ENCODE results near the gene SMAGP.

DNA sequence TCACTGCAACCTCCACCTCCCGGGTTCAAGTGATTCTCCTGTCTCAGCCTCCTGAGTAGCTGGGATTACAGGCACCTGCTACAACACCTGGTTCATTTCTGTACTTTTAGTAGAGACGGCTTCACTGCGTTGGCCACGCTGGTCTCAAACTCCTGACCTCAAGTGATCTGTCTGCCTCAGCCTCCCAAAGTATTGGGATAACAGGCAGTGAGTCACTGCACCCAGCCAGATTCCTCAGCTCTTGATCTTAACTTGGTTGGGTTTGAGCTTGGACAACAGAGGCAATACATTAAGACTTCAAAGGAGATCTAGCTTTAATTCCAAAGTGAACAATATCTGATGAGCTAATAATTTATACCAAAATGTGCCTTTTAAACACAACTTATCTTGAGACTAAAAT is 25.9 kb downstream of the SMAGP start:
- TF ChIP-seq, protein P1, sequence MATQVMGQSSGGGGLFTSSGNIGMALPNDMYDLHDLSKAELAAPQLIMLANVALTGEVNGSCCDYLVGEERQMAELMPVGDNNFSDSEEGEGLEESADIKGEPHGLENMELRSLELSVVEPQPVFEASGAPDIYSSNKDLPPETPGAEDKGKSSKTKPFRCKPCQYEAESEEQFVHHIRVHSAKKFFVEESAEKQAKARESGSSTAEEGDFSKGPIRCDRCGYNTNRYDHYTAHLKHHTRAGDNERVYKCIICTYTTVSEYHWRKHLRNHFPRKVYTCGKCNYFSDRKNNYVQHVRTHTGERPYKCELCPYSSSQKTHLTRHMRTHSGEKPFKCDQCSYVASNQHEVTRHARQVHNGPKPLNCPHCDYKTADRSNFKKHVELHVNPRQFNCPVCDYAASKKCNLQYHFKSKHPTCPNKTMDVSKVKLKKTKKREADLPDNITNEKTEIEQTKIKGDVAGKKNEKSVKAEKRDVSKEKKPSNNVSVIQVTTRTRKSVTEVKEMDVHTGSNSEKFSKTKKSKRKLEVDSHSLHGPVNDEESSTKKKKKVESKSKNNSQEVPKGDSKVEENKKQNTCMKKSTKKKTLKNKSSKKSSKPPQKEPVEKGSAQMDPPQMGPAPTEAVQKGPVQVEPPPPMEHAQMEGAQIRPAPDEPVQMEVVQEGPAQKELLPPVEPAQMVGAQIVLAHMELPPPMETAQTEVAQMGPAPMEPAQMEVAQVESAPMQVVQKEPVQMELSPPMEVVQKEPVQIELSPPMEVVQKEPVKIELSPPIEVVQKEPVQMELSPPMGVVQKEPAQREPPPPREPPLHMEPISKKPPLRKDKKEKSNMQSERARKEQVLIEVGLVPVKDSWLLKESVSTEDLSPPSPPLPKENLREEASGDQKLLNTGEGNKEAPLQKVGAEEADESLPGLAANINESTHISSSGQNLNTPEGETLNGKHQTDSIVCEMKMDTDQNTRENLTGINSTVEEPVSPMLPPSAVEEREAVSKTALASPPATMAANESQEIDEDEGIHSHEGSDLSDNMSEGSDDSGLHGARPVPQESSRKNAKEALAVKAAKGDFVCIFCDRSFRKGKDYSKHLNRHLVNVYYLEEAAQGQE (IDR thresholded peaks at IDR 0.05; ENCODE audit: low read depth): no peak
- no peak for TF ChIP-seq CEBPB (IDR thresholded peaks at IDR 0.05)
- TF ChIP-seq RAD21 (IDR thresholded peaks at IDR 0.05; ENCODE audit: low read depth): no peak
- no peak for TF ChIP-seq EP300 (IDR thresholded peaks at IDR 0.05; ENCODE audit: borderline replicate concordance)
- TF ChIP-seq, protein P2, sequence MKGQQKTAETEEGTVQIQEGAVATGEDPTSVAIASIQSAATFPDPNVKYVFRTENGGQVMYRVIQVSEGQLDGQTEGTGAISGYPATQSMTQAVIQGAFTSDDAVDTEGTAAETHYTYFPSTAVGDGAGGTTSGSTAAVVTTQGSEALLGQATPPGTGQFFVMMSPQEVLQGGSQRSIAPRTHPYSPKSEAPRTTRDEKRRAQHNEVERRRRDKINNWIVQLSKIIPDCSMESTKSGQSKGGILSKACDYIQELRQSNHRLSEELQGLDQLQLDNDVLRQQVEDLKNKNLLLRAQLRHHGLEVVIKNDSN (IDR thresholded peaks at IDR 0.05): no peak
- no peak for TF ChIP-seq TCF12 (IDR thresholded peaks at IDR 0.05; ENCODE audit: low read depth)
- no peak for TF ChIP-seq CREB1 (IDR thresholded peaks at IDR 0.05; ENCODE audit: low read depth)
- no peak for TF ChIP-seq ZBTB7A (IDR thresholded peaks at IDR 0.05; ENCODE audit: low read depth)
- TF ChIP-seq TEAD4 (IDR thresholded peaks at IDR 0.05): no peak
- TF ChIP-seq YY1 (IDR thresholded peaks at IDR 0.05; ENCODE audit: low read depth): no peak
- no peak for TF ChIP-seq TAF1 (IDR thresholded peaks at IDR 0.05; ENCODE audit: low read depth)
- TF ChIP-seq EGR1 (IDR thresholded peaks at IDR 0.05): no peak
- TF ChIP-seq, protein P3, sequence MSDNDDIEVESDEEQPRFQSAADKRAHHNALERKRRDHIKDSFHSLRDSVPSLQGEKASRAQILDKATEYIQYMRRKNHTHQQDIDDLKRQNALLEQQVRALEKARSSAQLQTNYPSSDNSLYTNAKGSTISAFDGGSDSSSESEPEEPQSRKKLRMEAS (IDR thresholded peaks at IDR 0.05): no peak
